Measurements from ENCODE around the gene ZNF205. TPM values are rescaled to one million over a fixed set of nuclear protein-coding genes. Genes with fewer than 3 reads are reported as not detected.
A peak's percentile ranks its signal among the peaks of the same experiment; 100 is the strongest.
"Not testable (repeated sequence)": the region's sequence is repeated elsewhere in the genome, so short reads cannot be mapped to it uniquely, and the experiment has no call there.

The ZNF205 gene
- polyA plus RNA-seq, 1 of the 3 experiments (the other 2 are of a cell fraction), result 9.7 TPM

DNA sequence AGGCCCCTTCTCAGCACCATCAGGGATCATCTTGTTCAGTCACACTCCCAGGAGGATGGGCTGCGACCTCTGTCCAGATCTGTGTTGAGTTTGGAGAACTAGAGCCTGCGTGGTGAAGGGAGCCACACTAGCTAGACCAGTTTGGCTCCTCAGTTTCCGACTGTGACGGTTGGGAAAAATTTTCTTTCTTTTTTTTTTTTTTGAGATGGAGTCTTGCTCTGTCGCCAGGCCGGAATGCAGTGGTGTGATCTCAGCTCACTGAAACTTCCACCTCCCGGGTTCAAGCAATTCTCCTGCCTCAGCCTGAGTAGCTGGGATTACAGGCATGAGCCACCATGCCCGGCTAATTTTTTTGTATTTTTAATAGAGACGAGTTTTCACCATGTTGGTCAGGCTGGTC lies 27.2 kb downstream of the ZNF205 start:
- H3K9me3 ChIP-seq; H4K20me1 ChIP-seq (ENCODE audit: insufficient read depth); DNase-seq; H3K4me1 ChIP-seq (ENCODE audit: control insufficient read depth in 1 of 2, insufficient read depth in 2 of 2, low read depth in 1 of 2, low read length in 1 of 2); POLR2A ChIA-PET; H3K9me2 ChIP-seq; H3K4me2 ChIP-seq; H2AFZ ChIP-seq (ENCODE audit: low read depth); H3F3A ChIP-seq (replicated peaks; ENCODE audit: insufficient read depth); H3K27me3 ChIP-seq (ENCODE audit: insufficient read depth); H3K4me3 ChIP-seq (ENCODE audit: low read depth in 2 of 2, low read length in 1 of 2): not testable (repeated sequence)
- TF ChIP-seq FOSL2 (IDR thresholded peaks at IDR 0.05; ENCODE audit: borderline replicate concordance, low read depth), result peak; percentile 18; the same call in 1 of the 2 replicates
- Histone ChIP-seq H3K27ac (ENCODE audit: low read depth in 2 of 2, low read length in 1 of 2) (peak overlapping the region in 1 of 2 experiments; percentile 46; a peak in 2 of 4 replicates), H3K79me2 (ENCODE audit: insufficient read depth) (peaks cover 20% of the 10 kb centered on the region), H3K36me3 (replicated peaks in 1 of 2; ENCODE audit: control insufficient read depth in 1 of 2, insufficient read depth in 2 of 2, low read length in 1 of 2) (peaks cover 5 to 38% of the 10 kb centered on the region in 2 experiments), H3K9ac (0 out of 2 replicates have a peak overlapping the region, but pooled peaks have one; percentile 3)
- WGBS (ENCODE audit: low lambda C conversion rate), result 73% methylated on average over 8 of the region's 9 CpGs
- CTCF ChIA-PET, result interaction anchor here (0.8 to 1.4 kb wide), 2 partner anchors 11 to 81 kb away, joined by 3 to 6 read pairs; no protein-coding TSS in a partner anchor

GRCh38 chr16:3140603-3141427 lies 28.4 kb downstream of the ZNF205 start:
- H3K27ac ChIP-seq (ENCODE audit: low read depth in 2 of 2, low read length in 1 of 2), result no peak overlapping the region
- CTCF ChIA-PET, result interaction anchor here (0.9 to 1.7 kb wide), 4 partner anchors 9 to 12 kb away, joined by 3 to 8 read pairs (median 4); no protein-coding TSS in a partner anchor
- no peaks in the 10 kb centered on the region for H3K9me2 ChIP-seq
- no peak overlapping the region for H3K9ac ChIP-seq
- no peak for DNase-seq
- 96% methylated on average over 42 of the region's 69 CpGs for WGBS (ENCODE audit: low lambda C conversion rate)
- H3F3A ChIP-seq (replicated peaks; ENCODE audit: insufficient read depth), result no peaks in the 10 kb centered on the region
- peaks cover 12% of the 10 kb centered on the region for H3K79me2 ChIP-seq (ENCODE audit: insufficient read depth)
- H3K4me2 ChIP-seq, result no peak overlapping the region
- H3K27me3 ChIP-seq (ENCODE audit: insufficient read depth), result no peaks in the 10 kb centered on the region
- TF ChIP-seq RXRA (IDR thresholded peaks at IDR 0.05; ENCODE audit: borderline replicate concordance, low read depth) (no peak), RAD21 (IDR thresholded peaks at IDR 0.05; ENCODE audit: low read length) (no peak), FOXJ3 (CRISPR knock-in tag; IDR thresholded peaks at IDR 0.05) (no peak), GABPA (IDR thresholded peaks at IDR 0.05; ENCODE audit: low read depth) (no peak), RFX5 (IDR thresholded peaks at IDR 0.05; ENCODE audit: low read length) (no peak), ELF1 (IDR thresholded peaks at IDR 0.05) (no peak), MXI1 (IDR thresholded peaks at IDR 0.05; ENCODE audit: low read depth, low read length) (no peak)
- H3K36me3 ChIP-seq (replicated peaks in 1 of 2; ENCODE audit: control insufficient read depth in 1 of 2, insufficient read depth in 2 of 2, low read length in 1 of 2), result peaks cover 5 to 38% of the 10 kb centered on the region in 2 experiments
- POLR2A ChIA-PET, result no interaction called here
- H4K20me1 ChIP-seq (ENCODE audit: insufficient read depth), result no peaks in the 10 kb centered on the region
- no peak overlapping the region for H2AFZ ChIP-seq (ENCODE audit: low read depth)
- no peaks in the 10 kb centered on the region for H3K9me3 ChIP-seq
- no peak overlapping the region for H3K4me3 ChIP-seq (ENCODE audit: low read depth in 2 of 2, low read length in 1 of 2)
- peaks cover 0 to 7% of the 10 kb centered on the region in 2 experiments; a peak in 2 of 4 replicates for H3K4me1 ChIP-seq (ENCODE audit: control insufficient read depth in 1 of 2, insufficient read depth in 2 of 2, low read depth in 1 of 2, low read length in 1 of 2)

GRCh38 chr16:3141781-3142311 lies 29.5 kb downstream of the ZNF205 start:
- H3K9ac ChIP-seq, result no peak overlapping the region
- 92% methylated on average over 12 of the region's 23 CpGs for WGBS (ENCODE audit: low lambda C conversion rate)
- no peak overlapping the region for H2AFZ ChIP-seq (ENCODE audit: low read depth)
- no peaks in the 10 kb centered on the region for H3K27me3 ChIP-seq (ENCODE audit: insufficient read depth)
- peaks cover 0 to 7% of the 10 kb centered on the region in 2 experiments; a peak in 2 of 4 replicates for H3K4me1 ChIP-seq (ENCODE audit: control insufficient read depth in 1 of 2, insufficient read depth in 2 of 2, low read depth in 1 of 2, low read length in 1 of 2)
- TF ChIP-seq SMC3 (IDR thresholded peaks at IDR 0.05; ENCODE audit: low read depth, low read length), result no peak
- no peak for TF ChIP-seq MXI1 (IDR thresholded peaks at IDR 0.05; ENCODE audit: low read depth, low read length)
- no peak for TF ChIP-seq SIN3A (IDR thresholded peaks at IDR 0.05; ENCODE audit: borderline replicate concordance, low read depth, low read length)
- TF ChIP-seq FOSL2 (IDR thresholded peaks at IDR 0.05; ENCODE audit: borderline replicate concordance, low read depth), result no peak
- no peak for TF ChIP-seq GABPA (IDR thresholded peaks at IDR 0.05; ENCODE audit: low read depth)
- TF ChIP-seq FOXM1 (IDR thresholded peaks at IDR 0.05; ENCODE audit: low read depth), result no peak
- DNase-seq, result peak; percentile 8
- ChIA-PET CTCF (interaction anchor here (1.2 to 3.3 kb wide), 3 partner anchors 8 to 13 kb away, joined by 3 to 10 read pairs (median 8); no protein-coding TSS in a partner anchor), POLR2A (no interaction called here)
- no peak overlapping the region for H3K4me2 ChIP-seq
- H3K27ac ChIP-seq (ENCODE audit: low read depth in 2 of 2, low read length in 1 of 2), result no peak overlapping the region
- no peak overlapping the region for H3K4me3 ChIP-seq (ENCODE audit: low read depth in 2 of 2, low read length in 1 of 2)
- peaks cover 5 to 38% of the 10 kb centered on the region in 2 experiments for H3K36me3 ChIP-seq (replicated peaks in 1 of 2; ENCODE audit: control insufficient read depth in 1 of 2, insufficient read depth in 2 of 2, low read length in 1 of 2)
- no peaks in the 10 kb centered on the region for H3K9me3 ChIP-seq
- peaks cover 1% of the 10 kb centered on the region for H3K79me2 ChIP-seq (ENCODE audit: insufficient read depth)
- no peaks in the 10 kb centered on the region for H3K9me2 ChIP-seq
- no peaks in the 10 kb centered on the region for H3F3A ChIP-seq (replicated peaks; ENCODE audit: insufficient read depth)
- H4K20me1 ChIP-seq (ENCODE audit: insufficient read depth), result no peaks in the 10 kb centered on the region

Measured in SK-N-SH (cell line).